Neural progenitor cell (in vitro differentiated cells): ENCODE data around the gene TRMT44.

Experiments used
- EZH2 ChIP-seq: fragments of 200-600 bp; sonication (generic); IDR thresholded peaks from 2 replicates; pipeline ENCODE4 v1.6.1; 2017; ENCODE audit warnings: antibody characterized with exemption, mild to moderate bottlenecking, moderate library complexity
- TF ChIP-seq, protein P1 (sequence below): fragments of 200-600 bp; sonication (generic); IDR thresholded peaks from 2 replicates; pipeline ENCODE4 v1.5.1; 2017; ENCODE audit warnings: antibody characterized with exemption, mild to moderate bottlenecking

DNA sequence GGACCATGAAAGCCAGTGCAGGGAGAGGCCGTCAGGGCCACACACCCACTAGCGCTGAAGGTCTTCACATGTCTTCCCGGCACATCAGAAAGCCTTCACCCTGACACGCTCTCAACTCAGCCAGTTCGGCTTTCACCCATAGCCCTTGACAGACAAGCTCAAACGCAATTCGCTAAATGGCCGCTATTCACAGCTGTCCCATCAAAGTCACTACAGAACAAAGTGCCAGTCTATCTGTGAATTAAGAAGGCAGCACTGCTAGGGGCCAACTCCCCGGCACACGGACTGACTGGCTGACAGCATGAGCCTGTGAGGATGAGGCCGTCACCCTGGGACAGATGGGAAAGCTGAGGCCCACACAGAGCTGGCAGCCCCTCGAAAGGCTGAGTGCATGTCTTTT, 45.8 kb upstream of the TRMT44 start:
- TF ChIP-seq EZH2, result no peak
- TF ChIP-seq, protein P1, sequence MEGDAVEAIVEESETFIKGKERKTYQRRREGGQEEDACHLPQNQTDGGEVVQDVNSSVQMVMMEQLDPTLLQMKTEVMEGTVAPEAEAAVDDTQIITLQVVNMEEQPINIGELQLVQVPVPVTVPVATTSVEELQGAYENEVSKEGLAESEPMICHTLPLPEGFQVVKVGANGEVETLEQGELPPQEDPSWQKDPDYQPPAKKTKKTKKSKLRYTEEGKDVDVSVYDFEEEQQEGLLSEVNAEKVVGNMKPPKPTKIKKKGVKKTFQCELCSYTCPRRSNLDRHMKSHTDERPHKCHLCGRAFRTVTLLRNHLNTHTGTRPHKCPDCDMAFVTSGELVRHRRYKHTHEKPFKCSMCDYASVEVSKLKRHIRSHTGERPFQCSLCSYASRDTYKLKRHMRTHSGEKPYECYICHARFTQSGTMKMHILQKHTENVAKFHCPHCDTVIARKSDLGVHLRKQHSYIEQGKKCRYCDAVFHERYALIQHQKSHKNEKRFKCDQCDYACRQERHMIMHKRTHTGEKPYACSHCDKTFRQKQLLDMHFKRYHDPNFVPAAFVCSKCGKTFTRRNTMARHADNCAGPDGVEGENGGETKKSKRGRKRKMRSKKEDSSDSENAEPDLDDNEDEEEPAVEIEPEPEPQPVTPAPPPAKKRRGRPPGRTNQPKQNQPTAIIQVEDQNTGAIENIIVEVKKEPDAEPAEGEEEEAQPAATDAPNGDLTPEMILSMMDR, result no peak
